Activated CD8-positive, alpha-beta T cell treated with anti-CD3 and anti-CD28 coated beads for 36 hours (primary cell): ENCODE data around the gene KLHL40. TPM values are rescaled to one million over a fixed set of nuclear protein-coding genes. Genes with fewer than 3 reads are reported as not detected.

ENCODE experiments used
- ATAC-seq: fragments of 200-7000 bp; cut with Tn5 transposase; one replicate; pipeline ENCODE4 v1.10.0; 2021; ENCODE audit warnings: mild to moderate bottlenecking, moderate library complexity
- CTCF ChIA-PET: fragments of 350-600 bp; sonication (Branson Sonifier 250); formaldehyde crosslinking; loops from one replicate; lab custom pipeline; 2021; ENCODE audit warnings: antibody characterized with exemption; lab: Charles Lee
- POLR2A ChIA-PET: fragments of 350-600 bp; sonication (Branson Sonifier 250); formaldehyde crosslinking; loops from one replicate; lab custom pipeline; 2021; ENCODE audit warnings: antibody characterized with exemption; lab: Charles Lee
- DNase-seq: peaks from one replicate; pipeline ENCODE4 v3.0.0-alpha.2; 2020
- H3K27ac Mint-ChIP-seq: one replicate; pipeline ENCODE4 v1.8.0; 2021; ENCODE audit warnings: mild to moderate bottlenecking, mixed read lengths
- H3K27me3 Mint-ChIP-seq: one replicate; pipeline ENCODE4 v1.8.0; 2021; ENCODE audit warnings: mixed read lengths
- H3K36me3 Mint-ChIP-seq: one replicate; pipeline ENCODE4 v1.8.0; 2021; ENCODE audit warnings: low read depth, mixed read lengths
- H3K4me1 Mint-ChIP-seq: one replicate; pipeline ENCODE4 v1.8.0; 2021; ENCODE audit warnings: low read depth, mixed read lengths
- H3K4me3 Mint-ChIP-seq: one replicate; pipeline ENCODE4 v1.8.0; 2021; ENCODE audit warnings: mild to moderate bottlenecking, moderate library complexity, mixed read lengths
- H3K9me3 Mint-ChIP-seq: one replicate; pipeline ENCODE4 v1.8.0; 2021; ENCODE audit warnings: mixed read lengths
- intact Hi-C: fragments of 100-400 bp; cut with micrococcal nuclease; formaldehyde crosslinking; loops from one replicate; pipeline ENCODE4 v1.10.0; 2022
- total RNA-seq, 2 experiments: library from RNA; stranded (reverse); gene quantifications; one replicate each; pipeline ENCODE4 v1.2.3, GENCODE V29; 2021
- TF ChIP-seq, protein P1 (sequence below): fragments of 200-600 bp; IDR thresholded peaks from one replicate; pipeline ENCODE4 v1.8.0; 2022; ENCODE audit warnings: antibody characterized with exemption, mild to moderate bottlenecking

The KLHL40 gene
- total RNA-seq, 2 experiments from 2014 or later, result not detected

DNA sequence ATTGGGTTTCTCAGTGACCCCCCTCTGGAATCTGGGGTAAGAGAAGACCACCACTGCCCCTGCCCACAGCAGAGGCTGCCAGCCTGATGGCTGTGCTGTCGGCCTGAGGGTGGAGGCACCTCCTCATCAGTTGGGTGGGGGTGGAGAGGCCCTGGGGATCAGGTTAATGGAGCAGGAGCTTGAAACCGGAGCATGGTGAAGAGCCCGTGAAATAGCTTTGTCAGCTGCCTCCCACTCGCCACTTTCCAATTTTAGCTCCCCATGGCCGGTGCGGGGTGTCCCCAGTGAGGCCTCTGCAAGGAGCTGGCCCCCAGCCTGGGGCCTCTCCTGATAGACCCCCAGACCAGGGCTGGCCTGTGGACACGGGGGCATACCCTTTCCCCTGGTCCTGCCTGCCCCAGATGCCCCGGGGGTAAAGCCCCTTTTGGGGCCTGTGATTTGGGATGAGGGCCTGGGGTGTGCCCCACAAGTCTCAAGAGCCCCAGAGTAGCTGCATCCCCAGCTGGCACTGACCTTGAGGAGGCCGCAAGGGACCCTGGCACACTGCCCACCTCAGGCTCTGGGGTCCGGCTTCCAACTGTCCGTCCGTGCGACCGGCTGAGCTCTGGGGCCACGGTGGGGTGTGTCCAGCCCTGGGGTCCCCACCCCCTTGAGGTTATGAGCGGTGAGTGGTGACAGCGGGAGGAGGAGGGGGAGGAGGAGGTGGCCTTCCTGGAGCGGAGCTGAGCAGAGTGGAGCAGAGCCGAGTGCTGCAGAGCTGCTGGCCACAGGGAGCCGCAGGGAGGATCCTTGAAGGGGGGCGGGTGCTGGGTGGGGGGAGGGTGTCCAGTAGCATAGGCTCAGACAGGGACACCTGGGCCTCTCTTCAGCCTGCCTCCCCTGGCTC, 17.0 kb downstream of the KLHL40 start, which contains the start of gene HHATL:
HHATL (minus strand) TSS at position 733 of the 886 bp plus-strand sequence. CDS start 1,972 bp downstream, outside the sequence.
- Mint-ChIP-seq H3K4me3 (no peak within 1 kb of the TSS), H3K4me1 (peaks cover 2% of the 10 kb centered on the region), H3K9me3 (no peaks in the 10 kb centered on the region), H3K27me3 (peaks cover 2% of the 10 kb centered on the region), H3K27ac (no peak within 1 kb of the TSS), H3K36me3 (no peaks in the 10 kb centered on the region)
- DNase-seq (no peak), ATAC-seq (no peak)
- ChIA-PET POLR2A (no interaction called here), CTCF (no interaction called here)
- TF ChIP-seq, protein P1, sequence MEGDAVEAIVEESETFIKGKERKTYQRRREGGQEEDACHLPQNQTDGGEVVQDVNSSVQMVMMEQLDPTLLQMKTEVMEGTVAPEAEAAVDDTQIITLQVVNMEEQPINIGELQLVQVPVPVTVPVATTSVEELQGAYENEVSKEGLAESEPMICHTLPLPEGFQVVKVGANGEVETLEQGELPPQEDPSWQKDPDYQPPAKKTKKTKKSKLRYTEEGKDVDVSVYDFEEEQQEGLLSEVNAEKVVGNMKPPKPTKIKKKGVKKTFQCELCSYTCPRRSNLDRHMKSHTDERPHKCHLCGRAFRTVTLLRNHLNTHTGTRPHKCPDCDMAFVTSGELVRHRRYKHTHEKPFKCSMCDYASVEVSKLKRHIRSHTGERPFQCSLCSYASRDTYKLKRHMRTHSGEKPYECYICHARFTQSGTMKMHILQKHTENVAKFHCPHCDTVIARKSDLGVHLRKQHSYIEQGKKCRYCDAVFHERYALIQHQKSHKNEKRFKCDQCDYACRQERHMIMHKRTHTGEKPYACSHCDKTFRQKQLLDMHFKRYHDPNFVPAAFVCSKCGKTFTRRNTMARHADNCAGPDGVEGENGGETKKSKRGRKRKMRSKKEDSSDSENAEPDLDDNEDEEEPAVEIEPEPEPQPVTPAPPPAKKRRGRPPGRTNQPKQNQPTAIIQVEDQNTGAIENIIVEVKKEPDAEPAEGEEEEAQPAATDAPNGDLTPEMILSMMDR, result no peak
- intact Hi-C loops, result no loop called here

DNA sequence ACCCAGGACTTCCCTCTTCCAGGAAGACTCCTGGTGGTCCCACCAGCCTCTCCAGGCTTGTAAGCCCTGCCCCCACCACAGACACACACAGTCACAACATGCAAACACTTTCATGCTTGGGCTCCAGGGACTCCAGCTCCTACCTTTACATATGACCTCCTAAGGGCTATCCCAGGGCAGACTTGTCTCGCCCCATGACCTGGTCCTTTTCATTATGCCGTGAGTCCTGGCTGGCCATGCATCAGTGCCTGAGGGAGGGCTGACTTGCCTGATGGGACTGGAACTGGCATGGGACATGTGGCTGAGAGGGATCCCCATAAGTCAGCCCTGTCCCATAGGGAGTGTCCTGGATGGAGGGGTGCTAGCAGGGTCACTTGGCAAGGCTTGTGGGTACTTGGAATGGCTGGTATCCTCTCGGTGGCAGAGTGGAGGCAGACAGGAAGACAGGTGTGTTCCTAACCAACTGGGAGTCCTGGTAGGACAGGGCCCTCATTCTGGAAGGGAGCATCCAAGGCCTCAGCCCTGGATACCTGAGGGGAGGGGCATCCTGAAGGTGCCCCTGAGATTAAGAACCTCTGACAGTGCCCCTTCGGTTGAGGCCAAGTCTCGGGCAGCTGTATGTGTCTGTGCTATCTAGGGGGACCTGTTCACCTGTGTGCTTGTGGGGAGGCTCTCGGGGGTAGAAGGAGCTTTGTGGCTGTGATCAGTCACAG, 17.8 kb downstream of the KLHL40 start:
- TF ChIP-seq, protein P1, result no peak
- ChIA-PET POLR2A (no interaction called here), CTCF (no interaction called here)
- Mint-ChIP-seq H3K4me1 (peaks cover 2% of the 10 kb centered on the region), H3K27me3 (peaks cover 2% of the 10 kb centered on the region), H3K36me3 (no peaks in the 10 kb centered on the region), H3K4me3 (no peak overlapping the region), H3K9me3 (no peaks in the 10 kb centered on the region), H3K27ac (no peak overlapping the region)
- no peak for DNase-seq
- intact Hi-C loops, result no loop called here
- ATAC-seq, result no peak

DNA sequence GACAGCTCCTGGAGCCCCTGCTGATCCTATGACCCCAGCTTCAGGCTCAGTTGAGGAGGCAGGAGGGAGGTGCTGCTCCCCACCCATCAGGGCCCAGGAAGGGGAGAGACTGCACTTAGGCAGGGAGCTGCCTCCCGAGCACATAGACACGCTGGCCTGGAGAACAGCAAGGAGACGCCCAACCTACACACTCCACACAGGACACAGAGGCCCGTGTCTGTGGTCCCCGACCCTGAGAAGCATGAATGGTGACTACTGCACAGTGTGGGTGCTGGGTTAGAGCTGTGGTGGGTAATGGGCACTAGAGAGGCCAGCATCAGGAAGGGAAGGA, 18.3 kb downstream of the KLHL40 start:
- Mint-ChIP-seq H3K4me3 (no peak overlapping the region), H3K4me1 (peaks cover 2% of the 10 kb centered on the region), H3K9me3 (no peaks in the 10 kb centered on the region), H3K36me3 (no peaks in the 10 kb centered on the region), H3K27me3 (peaks cover 2% of the 10 kb centered on the region), H3K27ac (no peak overlapping the region)
- ChIA-PET CTCF (no interaction called here), POLR2A (no interaction called here)
- TF ChIP-seq, protein P1, result no peak
- intact Hi-C loops, result no loop called here
- ATAC-seq, result no peak
- no peak for DNase-seq

DNA sequence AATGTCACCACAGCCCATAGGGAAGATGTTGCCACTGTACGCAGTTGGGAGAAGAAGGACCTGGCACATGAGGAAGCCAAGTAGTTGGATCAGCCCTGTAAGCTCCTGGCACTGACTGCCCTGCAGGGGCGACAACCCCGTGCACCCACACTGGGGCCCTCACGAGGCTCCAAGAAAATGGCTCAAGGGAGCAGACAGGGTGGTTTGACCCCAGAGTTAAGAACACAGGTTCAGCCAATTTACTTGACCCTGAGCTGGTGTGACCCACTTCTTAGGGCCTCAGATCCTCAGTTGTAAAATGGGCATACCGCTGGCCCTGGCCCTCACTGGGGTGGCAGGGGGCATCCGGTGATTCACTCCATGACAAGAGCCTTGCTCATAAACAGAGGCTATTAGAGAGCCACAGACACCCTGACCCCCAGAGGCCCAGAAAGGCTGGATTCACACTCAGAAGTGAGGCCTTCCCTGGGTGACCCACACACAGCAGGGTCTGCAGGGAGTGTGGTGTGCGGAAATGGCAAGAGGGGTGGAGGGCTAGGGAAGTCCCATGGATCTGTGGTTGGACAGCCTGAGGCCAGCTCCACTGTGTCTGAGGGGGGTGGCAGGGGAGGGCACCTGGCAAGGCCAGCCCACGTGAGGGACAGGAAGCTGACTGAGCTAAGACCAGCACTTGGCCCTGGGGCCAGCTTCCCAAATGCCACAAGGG, 19.0 kb downstream of the KLHL40 start:
- Mint-ChIP-seq H3K27me3 (peaks cover 2% of the 10 kb centered on the region), H3K4me3 (no peak overlapping the region), H3K4me1 (no peaks in the 10 kb centered on the region), H3K9me3 (no peaks in the 10 kb centered on the region), H3K36me3 (no peaks in the 10 kb centered on the region), H3K27ac (no peak overlapping the region)
- POLR2A ChIA-PET, result no interaction called here
- DNase-seq, result no peak
- intact Hi-C loops, result no loop called here
- CTCF ChIA-PET, result no interaction called here
- TF ChIP-seq, protein P1, result no peak
- ATAC-seq, result no peak
